GM12872 (cell line): ENCODE data around the gene TBC1D32.

Experiments
- CTCF ChIP-seq: IDR thresholded peaks from 3 replicates; pipeline ENCODE4 v1.5.1; 2011; ENCODE audit warnings: low read depth, mild to moderate bottlenecking, low read length, moderate library complexity; ENCODE audit not compliant: insufficient read depth

TBC1D32 gene

DNA sequence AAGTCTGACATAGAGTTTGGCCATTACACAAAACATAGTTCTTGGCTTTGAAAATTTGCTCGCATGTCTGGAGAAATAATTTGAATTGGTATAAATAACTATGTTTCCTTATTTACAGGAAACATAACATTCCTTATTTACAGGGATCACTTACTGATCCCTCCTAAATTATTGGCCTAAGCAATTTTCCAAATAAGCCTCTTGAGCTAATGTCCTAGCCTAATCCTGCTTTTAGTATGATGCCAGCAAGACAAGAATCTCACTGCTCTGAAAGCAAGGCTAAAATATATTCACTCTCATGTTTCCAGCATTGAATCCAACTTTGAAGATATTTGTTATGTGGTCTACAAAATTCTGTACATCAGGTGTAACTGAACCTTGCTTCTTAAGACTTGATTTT lies 4.1 kb upstream of the TBC1D32 start:
- no peak for TF ChIP-seq CTCF

DNA sequence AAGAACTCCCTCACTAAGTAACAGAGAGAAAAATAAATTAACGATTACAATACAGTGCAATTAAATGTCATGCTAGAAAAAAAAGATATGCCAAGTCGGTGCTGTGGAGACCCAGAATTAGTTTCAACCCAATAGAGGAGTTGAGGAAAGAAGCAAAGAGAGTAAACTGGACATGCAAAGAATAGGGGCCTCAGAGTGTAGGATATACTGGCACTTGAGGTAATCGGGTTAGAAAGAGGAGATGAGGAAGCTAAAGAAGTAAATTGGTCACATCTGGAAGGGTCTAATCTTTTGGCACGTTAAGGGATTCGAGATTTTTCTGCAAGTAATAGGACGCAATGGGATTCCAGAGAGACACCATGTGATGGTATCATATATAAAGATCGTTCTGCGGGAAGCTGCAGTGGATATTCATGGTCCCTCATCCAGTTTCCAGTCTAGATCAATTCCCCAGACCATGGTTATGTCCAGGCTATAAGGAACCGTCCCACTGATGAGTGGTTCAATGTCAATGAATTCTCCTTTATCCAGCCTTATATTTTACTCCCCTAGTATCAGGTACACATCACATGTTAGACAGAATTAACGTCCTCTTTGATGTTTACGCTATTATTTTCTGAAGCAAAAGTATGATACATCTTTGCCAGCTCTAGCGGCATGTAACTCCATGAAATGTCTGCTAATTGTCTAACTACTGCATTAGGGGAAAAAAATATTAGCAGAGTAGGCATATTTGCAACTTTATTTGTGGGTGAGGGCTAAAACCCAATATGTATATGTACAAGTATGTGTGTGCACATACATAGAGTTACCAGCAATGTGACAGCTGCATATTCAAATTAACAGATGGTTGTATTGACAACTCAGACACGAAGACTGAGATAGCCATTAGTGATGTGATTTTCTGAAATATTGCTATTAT lies 1.1 kb upstream of the TBC1D32 start:
- TF ChIP-seq CTCF: no peak

DNA sequence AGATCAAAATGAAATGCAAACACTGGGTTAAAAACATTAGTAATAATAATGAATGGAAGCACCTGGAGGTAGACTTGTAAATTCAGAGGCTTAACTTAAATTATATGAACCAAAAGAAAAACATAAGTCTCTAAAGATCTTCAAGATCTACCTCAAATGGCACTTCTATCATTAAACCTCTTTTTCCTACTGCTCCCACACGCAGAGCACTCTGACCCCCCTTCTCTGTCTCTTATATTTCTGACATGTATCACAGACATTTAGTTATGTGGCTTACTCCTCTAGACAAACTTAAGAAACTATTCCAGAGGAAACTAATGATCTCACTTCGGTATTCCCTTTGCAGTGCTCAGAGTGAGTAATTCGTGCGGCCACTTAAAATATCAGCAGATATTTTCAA lies 1.1 kb downstream of the TBC1D32 start:
- TF ChIP-seq CTCF: no peak

GRCh38 chr6:121330516-121330915 lies 3.8 kb downstream of the TBC1D32 start:
- no peak for TF ChIP-seq CTCF

DNA sequence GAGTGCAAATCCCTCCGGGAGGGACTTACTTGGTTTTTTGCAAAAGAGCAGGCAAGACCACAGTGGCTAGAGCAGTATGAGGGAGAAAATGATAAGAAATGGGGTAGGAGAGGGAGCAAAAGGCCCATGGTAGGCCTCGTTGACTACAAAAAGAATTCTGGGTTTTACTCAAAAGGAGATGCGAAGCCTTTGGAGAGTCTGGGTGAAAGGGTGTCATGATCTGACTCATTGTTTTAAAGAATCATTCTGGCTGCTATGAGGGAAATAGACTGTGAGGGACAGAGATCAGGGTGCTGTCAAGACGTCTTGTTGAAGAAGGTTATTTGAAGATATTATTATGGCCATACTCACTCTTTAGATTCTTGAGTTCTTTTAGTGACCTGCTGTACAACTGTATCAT lies 13.0 kb downstream of the TBC1D32 start:
- TF ChIP-seq CTCF: no peak

DNA sequence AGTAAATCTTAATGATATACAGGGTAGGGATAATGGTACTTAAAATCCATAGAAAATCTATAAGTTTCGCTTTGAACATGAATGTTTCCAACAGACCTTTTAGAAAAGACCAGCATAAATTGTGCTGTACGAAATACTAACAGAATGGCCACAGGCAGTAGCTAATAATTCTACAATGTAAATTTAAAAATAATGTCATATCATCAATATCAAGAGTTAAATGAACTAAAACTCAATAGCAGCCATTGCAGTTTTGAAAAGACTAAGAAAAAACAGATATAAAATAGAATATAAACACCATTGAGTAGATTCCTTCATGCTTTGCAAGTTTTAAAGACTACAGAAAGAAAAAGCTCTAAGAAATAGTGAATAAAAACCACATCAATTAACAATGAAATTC lies 14.7 kb downstream of the TBC1D32 start:
- no peak for TF ChIP-seq CTCF

DNA sequence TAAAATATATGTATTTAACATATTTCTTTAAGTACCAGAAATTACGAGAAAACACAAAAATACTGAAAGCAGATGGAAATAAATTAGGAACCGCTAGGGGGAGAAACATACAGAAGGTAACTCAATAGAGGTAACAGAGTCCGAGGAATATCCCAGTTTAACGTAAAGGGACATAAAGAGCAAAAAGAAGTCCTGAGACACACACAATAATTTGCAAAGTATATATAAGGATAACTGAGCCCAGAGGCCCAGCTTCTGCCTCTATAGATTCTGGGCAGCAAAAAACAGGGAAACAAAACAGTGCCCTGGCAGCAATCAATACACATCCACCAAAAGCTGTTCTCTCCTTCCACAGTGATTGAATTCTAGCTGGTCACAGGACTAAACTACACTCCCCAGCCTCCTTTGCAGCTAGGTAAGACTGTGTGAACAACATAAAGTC lies 15.1 kb downstream of the TBC1D32 start:
- peak; percentile 30; the same call in 1 of the 3 replicates for TF ChIP-seq CTCF
